ENCODE data around the gene RFX2.

Gene RFX2

GRCh38 chr19:5959260-5960004 is 150.9 kb downstream of the RFX2 start:
- CTCF ChIA-PET, result interaction anchor here (0.8 to 12.0 kb wide), 4 partner anchors 8 to 63 kb away, joined by 4 to 88 read pairs (median 13); no protein-coding TSS in a partner anchor
- DNase-seq (ENCODE audit: extremely low spot score), result no peak
- POLR2A ChIA-PET, result interaction anchor here (0.6 kb wide), 1 partner anchor 225 kb away, joined by 6 read pairs; no protein-coding TSS in a partner anchor
- TF ChIP-seq CTCF (IDR thresholded peaks at IDR 0.05; ENCODE audit: control extremely low read depth, extremely low read depth, low read depth, missing control alignments), result no peak

GRCh38 chr19:5958851-5959122 is 151.5 kb downstream of the RFX2 start:
- no peak for DNase-seq (ENCODE audit: extremely low spot score)
- ChIA-PET POLR2A (no interaction called here), CTCF (interaction anchor here (5.4 to 12.0 kb wide), 2 partner anchors 9 to 64 kb away, joined by 20 to 88 read pairs; no protein-coding TSS in a partner anchor)
- TF ChIP-seq CTCF (IDR thresholded peaks at IDR 0.05; ENCODE audit: control extremely low read depth, extremely low read depth, low read depth, missing control alignments), result no peak

GRCh38 chr19:5958074-5958850 is 152.0 kb downstream of the RFX2 start:
- ChIA-PET POLR2A (no interaction called here), CTCF (interaction anchor here (1.0 to 12.0 kb wide), 3 partner anchors 9 to 65 kb away, joined by 4 to 88 read pairs (median 20); no protein-coding TSS in a partner anchor)
- no peak for TF ChIP-seq CTCF (IDR thresholded peaks at IDR 0.05; ENCODE audit: control extremely low read depth, extremely low read depth, low read depth, missing control alignments)
- DNase-seq (ENCODE audit: extremely low spot score), result no peak

- TF ChIP-seq CTCF (IDR thresholded peaks at IDR 0.05; ENCODE audit: control extremely low read depth, extremely low read depth, low read depth, missing control alignments), result no peak
- CTCF ChIA-PET, result interaction anchor here (1.0 to 12.0 kb wide), 4 partner anchors 10 to 66 kb away, joined by 3 to 88 read pairs (median 12); no protein-coding TSS in a partner anchor
- no peak for DNase-seq (ENCODE audit: extremely low spot score)
- POLR2A ChIA-PET, result interaction anchor here (0.5 kb wide), 1 partner anchor 439 kb away, joined by 8 read pairs; no protein-coding TSS in a partner anchor
These were observed 153.1 kb downstream of the RFX2 start for GRCh38 chr19:5957170-5957569.

- CTCF ChIA-PET, result interaction anchor here (1.1 to 12.0 kb wide), 3 partner anchors 11 to 66 kb away, joined by 3 to 88 read pairs (median 20); no protein-coding TSS in a partner anchor
- POLR2A ChIA-PET, result no interaction called here
- DNase-seq (ENCODE audit: extremely low spot score), result no peak
- TF ChIP-seq CTCF (IDR thresholded peaks at IDR 0.05; ENCODE audit: control extremely low read depth, extremely low read depth, low read depth, missing control alignments), result no peak
These were observed 153.6 kb downstream of the RFX2 start for GRCh38 chr19:5956728-5957127.

GRCh38 chr19:5956323-5956722 is 154.0 kb downstream of the RFX2 start:
- CTCF ChIA-PET, result interaction anchor here (1.2 to 12.0 kb wide), 3 partner anchors 11 to 67 kb away, joined by 3 to 88 read pairs (median 20); no protein-coding TSS in a partner anchor
- no peak for DNase-seq (ENCODE audit: extremely low spot score)
- TF ChIP-seq CTCF (IDR thresholded peaks at IDR 0.05; ENCODE audit: control extremely low read depth, extremely low read depth, low read depth, missing control alignments), result no peak
- POLR2A ChIA-PET, result no interaction called here

Data from GM10248 (cell line).